Measurements from ENCODE around the gene PATE1.

Gene PATE1

DNA sequence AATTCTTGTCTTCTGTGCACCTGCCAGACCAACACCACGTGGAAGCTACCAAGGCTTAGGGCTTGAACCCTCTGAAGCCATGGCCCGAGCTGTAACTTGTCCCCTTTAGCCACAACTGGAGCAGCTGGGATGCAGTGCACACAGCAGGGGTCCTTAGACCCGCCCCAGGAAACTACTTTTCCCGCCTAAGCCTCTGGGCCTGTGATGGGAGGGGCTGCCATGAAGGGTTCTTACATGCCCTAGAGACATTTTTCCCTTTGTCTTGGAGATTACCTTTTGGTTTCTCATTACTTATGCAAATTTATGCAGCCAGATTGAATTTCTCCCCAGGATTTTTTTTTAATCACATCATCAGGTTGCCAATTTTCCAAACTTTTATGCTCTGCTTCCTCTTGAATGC lies 51.6 kb downstream of the PATE1 start:
- no peak for DNase-seq

Data from fibroblast of skin of abdomen (primary cell).